ENCODE results near the gene ARSD. TPM values are rescaled to one million over a fixed set of nuclear protein-coding genes. Genes with fewer than 3 reads are reported as not detected.
"Not testable (repeated sequence)": the region's sequence is repeated elsewhere in the genome, so short reads cannot be mapped to it uniquely, and the experiment has no call there.

The ARSD gene
- total RNA-seq, 1 experiment from 2014 or later = 3.0 TPM

- TF ChIP-seq AR (CRISPR knock-in tag; IDR thresholded peaks at IDR 0.05) (no peak), E2F4 (CRISPR knock-in tag; IDR thresholded peaks at IDR 0.05; ENCODE audit: borderline replicate concordance, low read depth) (no peak), SMAD3 (CRISPR knock-in tag; IDR thresholded peaks at IDR 0.05; ENCODE audit: borderline replicate concordance) (no peak), ATF1 (CRISPR knock-in tag; IDR thresholded peaks at IDR 0.05) (no peak), GABPB1 (CRISPR knock-in tag; IDR thresholded peaks at IDR 0.05) (no peak), FOXP1 (CRISPR knock-in tag; IDR thresholded peaks at IDR 0.05; ENCODE audit: borderline replicate concordance) (no peak), MLX (CRISPR knock-in tag; IDR thresholded peaks at IDR 0.05) (no peak), SP1 (CRISPR knock-in tag; conservative IDR thresholded peaks at IDR 0.05) (no peak)
These were observed 2.0 kb upstream of the ARSD start (continued) for GRCh38 chrX:2931155-2931554.

- H3K27me3 Mint-ChIP-seq (ENCODE audit: low read depth) = no peaks in the 10 kb centered on the region
- ChIA-PET POLR2A (no interaction called here), CTCF (interaction anchor here (1.0 kb wide), 1 partner anchor 16 kb away, joined by 3 read pairs; no protein-coding TSS in a partner anchor)
- ATAC-seq (peak; percentile 43), DNase-seq (ENCODE audit: low spot score) (peak; percentile 60)
- H3K9me3 Mint-ChIP-seq = peaks cover 4% of the 10 kb centered on the region; the same call in 1 of the 2 replicates
- H3K36me3 Mint-ChIP-seq = peaks cover 3% of the 10 kb centered on the region; the same call in 1 of the 2 replicates
- peak overlapping the region; percentile 66 for H3K4me3 Mint-ChIP-seq
- H3K27ac Mint-ChIP-seq = peak overlapping the region; percentile 97
- peaks cover 27% of the 10 kb centered on the region for H3K4me1 Mint-ChIP-seq
- TF ChIP-seq ARID4B (CRISPR knock-in tag; IDR thresholded peaks at IDR 0.05; ENCODE audit: borderline replicate concordance) = no peak
- TF ChIP-seq CBFB (CRISPR knock-in tag; IDR thresholded peaks at IDR 0.05; ENCODE audit: low read depth) = no peak
- TF ChIP-seq PRRX2 (CRISPR knock-in tag; IDR thresholded peaks at IDR 0.05) = no peak
These were observed 952 bp downstream of the ARSD start for GRCh38 chrX:2928191-2928582.

- POLR2A ChIA-PET = no interaction called here
- no peak for TF ChIP-seq PRRX2 (CRISPR knock-in tag; IDR thresholded peaks at IDR 0.05)
- TF ChIP-seq ZNF121 (CRISPR knock-in tag; IDR thresholded peaks at IDR 0.05) = peak; percentile 89; the same call in 1 of the 2 replicates
- TF ChIP-seq NFE2L1 (CRISPR knock-in tag; IDR thresholded peaks at IDR 0.05) = no peak
- no peak for TF ChIP-seq NFATC4 (CRISPR knock-in tag; IDR thresholded peaks at IDR 0.05)
- TF ChIP-seq ZNF423 (CRISPR knock-in tag; IDR thresholded peaks at IDR 0.05) = no peak
- Mint-ChIP-seq H3K9me3 (peaks cover 4% of the 10 kb centered on the region; the same call in 1 of the 2 replicates), H3K27me3 (ENCODE audit: low read depth) (no peaks in the 10 kb centered on the region), H3K4me3 (no peak overlapping the region), H3K36me3 (0 out of 2 replicates have a peak, but pooled peaks cover 3% of the 10 kb centered on the region), H3K27ac (no peak overlapping the region), H3K4me1 (peaks cover 16% of the 10 kb centered on the region)
- DNase-seq (ENCODE audit: low spot score) = no peak
- CTCF ChIA-PET = no interaction called here
- ATAC-seq = no peak
These were observed 2.4 kb downstream of the ARSD start for GRCh38 chrX:2926664-2927275.

- H3K36me3 Mint-ChIP-seq; H3K9me3 Mint-ChIP-seq; H3K4me3 Mint-ChIP-seq; H3K27ac Mint-ChIP-seq; ATAC-seq; CTCF ChIA-PET; H3K27me3 Mint-ChIP-seq (ENCODE audit: low read depth); DNase-seq (ENCODE audit: low spot score); POLR2A ChIA-PET: not testable (repeated sequence)
- H3K4me1 Mint-ChIP-seq = peaks cover 13% of the 10 kb centered on the region
These were observed 2.9 kb downstream of the ARSD start for GRCh38 chrX:2926255-2926654.
